HG03439 (cell line): ENCODE measurements around the gene LOXL3.

ENCODE experiments used
- ATAC-seq: cut with Tn5 transposase; IDR thresholded peaks from one replicate; pipeline ENCODE4 v1.9.1; 2021; ENCODE audit warnings: mild to moderate bottlenecking, moderate library complexity; ENCODE audit not compliant: unreplicated experiment

The LOXL3 gene

GRCh38 chr2:74529357-74530238, 24.1 kb downstream of the LOXL3 start, which contains the start of the genes AUP1 and HTRA2:
AUP1 (minus strand) TSS chr2:74529706; CDS start chr2:74529629, 77 bp downstream.
HTRA2 (plus strand) TSS chr2:74529933; CDS start chr2:74530007, 74 bp downstream.
- peak; percentile 81 for ATAC-seq

GRCh38 chr2:74528600-74529356, 25.0 kb downstream of the LOXL3 start:
- peak; percentile 15 for ATAC-seq

- no peak for ATAC-seq
Observed at GRCh38 chr2:74527741-74528140, 26.0 kb downstream of the LOXL3 start.

GRCh38 chr2:74526649-74527230, 27.0 kb downstream of the LOXL3 start:
- ATAC-seq, result no peak

GRCh38 chr2:74525717-74526648, 27.8 kb downstream of the LOXL3 start, which contains the start of gene DQX1:
DQX1 (minus strand) TSS chr2:74526231; CDS start chr2:74525729, 502 bp downstream.
- no peak for ATAC-seq

- ATAC-seq, result no peak
Observed at GRCh38 chr2:74524955-74525716, 28.6 kb downstream of the LOXL3 start.

- no peak for ATAC-seq
Observed at GRCh38 chr2:74524005-74524404, 29.7 kb downstream of the LOXL3 start.

- ATAC-seq, result no peak
Observed at GRCh38 chr2:74522516-74522915, 31.2 kb downstream of the LOXL3 start.

- ATAC-seq, result no peak
Observed at GRCh38 chr2:74516650-74517049, 37.1 kb downstream of the LOXL3 start.

GRCh38 chr2:74515981-74516633, 37.6 kb downstream of the LOXL3 start:
- no peak for ATAC-seq

GRCh38 chr2:74515271-74515980, 38.3 kb downstream of the LOXL3 start:
- no peak for ATAC-seq

GRCh38 chr2:74514368-74515270, 39.1 kb downstream of the LOXL3 start, which contains the start of gene TLX2:
TLX2 (plus strand) TSS chr2:74514450; CDS start chr2:74514807, 357 bp downstream.
- no peak for ATAC-seq

- ATAC-seq, result no peak
Observed at GRCh38 chr2:74513605-74514367, 40.0 kb downstream of the LOXL3 start.

GRCh38 chr2:74512744-74513604, 40.8 kb downstream of the LOXL3 start:
- no peak for ATAC-seq
